Measurements from ENCODE around the gene LMO7. TPM values are rescaled to one million over a fixed set of nuclear protein-coding genes. Genes with fewer than 3 reads are reported as not detected.

The LMO7 gene
- polyA plus RNA-seq, 1 experiment: 149 TPM

DNA sequence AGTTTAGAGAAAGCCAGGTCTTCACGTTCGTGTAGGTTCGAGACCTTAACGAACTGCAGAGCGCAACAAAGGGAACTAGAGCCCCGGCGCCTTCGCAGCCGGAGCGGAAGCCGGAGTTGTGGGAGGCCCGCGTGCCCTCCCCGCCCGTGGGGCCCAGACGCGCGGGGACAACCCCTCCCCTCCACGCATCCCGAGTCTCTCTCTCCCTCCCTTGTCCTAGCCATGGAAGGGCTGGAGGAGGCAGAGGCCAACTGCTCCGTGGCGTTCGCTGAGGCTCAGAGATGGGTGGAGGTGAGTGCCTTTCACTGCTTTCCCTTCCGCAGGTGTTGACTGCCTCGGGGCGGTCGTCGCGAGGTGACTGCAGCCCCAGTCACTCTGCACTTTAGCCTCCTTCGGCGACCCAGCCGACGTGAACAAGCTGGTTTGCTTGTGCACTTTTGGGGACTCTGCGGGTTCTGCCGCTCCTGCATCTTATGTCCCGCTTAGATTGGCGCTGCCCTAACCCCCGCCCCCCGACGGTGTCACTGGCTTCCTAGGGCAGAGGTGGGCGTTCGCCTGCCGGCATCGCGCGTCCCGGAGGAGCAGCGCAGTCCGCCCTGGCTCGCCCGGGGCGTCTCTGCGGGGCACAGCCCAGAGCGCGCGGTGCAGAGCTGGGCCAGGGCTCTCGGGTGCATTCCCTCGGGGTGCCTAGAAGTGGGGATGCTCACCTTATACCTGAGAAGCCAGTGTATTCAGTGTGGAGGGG lies 478 bp downstream of the LMO7 start:
- ChIA-PET POLR2A (interaction anchor here (0.6 to 0.7 kb wide), 2 partner anchors 227 to 280 kb away, joined by 3 to 4 read pairs; no protein-coding TSS in a partner anchor), CTCF (interaction anchor here (1.0 to 1.7 kb wide), 5 partner anchors 15 to 99 kb away, joined by 3 to 4 read pairs (median 3); partner anchors contain the start of gene COMMD6)
- TF ChIP-seq, protein P1, sequence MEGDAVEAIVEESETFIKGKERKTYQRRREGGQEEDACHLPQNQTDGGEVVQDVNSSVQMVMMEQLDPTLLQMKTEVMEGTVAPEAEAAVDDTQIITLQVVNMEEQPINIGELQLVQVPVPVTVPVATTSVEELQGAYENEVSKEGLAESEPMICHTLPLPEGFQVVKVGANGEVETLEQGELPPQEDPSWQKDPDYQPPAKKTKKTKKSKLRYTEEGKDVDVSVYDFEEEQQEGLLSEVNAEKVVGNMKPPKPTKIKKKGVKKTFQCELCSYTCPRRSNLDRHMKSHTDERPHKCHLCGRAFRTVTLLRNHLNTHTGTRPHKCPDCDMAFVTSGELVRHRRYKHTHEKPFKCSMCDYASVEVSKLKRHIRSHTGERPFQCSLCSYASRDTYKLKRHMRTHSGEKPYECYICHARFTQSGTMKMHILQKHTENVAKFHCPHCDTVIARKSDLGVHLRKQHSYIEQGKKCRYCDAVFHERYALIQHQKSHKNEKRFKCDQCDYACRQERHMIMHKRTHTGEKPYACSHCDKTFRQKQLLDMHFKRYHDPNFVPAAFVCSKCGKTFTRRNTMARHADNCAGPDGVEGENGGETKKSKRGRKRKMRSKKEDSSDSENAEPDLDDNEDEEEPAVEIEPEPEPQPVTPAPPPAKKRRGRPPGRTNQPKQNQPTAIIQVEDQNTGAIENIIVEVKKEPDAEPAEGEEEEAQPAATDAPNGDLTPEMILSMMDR (IDR thresholded peaks at IDR 0.05; ENCODE audit: insufficient read depth, low read depth, low read length): no peak
- no peaks in the 10 kb centered on the region for H3K36me3 ChIP-seq (ENCODE audit: control insufficient read depth, insufficient read depth, low read length)
- no peaks in the 10 kb centered on the region for H3K27me3 ChIP-seq (ENCODE audit: control insufficient read depth, insufficient read depth, low read length)
- DNase-seq (ENCODE audit: low read depth): no peak
- H3K4me3 ChIP-seq (ENCODE audit: low read depth, low read length): peak overlapping the region; percentile 99

DNA sequence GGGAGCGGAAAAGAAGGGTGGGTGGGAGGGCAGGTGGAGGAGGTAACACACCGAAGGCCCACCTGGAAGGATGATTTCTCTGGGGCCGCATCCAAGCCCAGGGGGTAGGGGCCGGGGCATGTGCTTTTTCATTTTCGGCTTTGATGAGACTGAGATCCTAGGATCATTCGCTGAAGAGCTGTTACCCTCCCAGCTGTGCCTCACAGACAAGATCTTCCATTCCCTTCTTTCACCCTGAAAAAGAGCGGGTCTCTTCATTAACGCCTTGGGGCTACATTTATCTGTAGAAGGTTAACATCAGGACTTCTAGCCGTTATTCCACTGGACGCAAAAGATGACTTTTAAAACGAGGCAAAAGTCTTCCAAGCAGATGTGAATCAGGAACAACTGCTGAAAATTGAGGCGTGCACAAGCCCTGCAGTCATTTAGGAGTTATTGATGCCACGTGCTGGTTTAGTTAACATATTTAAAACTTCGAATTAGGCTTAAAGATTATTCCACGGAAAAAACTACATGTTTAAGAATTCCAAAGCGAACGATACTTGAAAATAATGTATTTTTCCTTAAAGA lies 1.1 kb downstream of the LMO7 start:
- no peaks in the 10 kb centered on the region for H3K36me3 ChIP-seq (ENCODE audit: control insufficient read depth, insufficient read depth, low read length)
- ChIA-PET POLR2A (interaction anchor here (0.7 kb wide), 1 partner anchor 226 kb away, joined by 3 read pairs; no protein-coding TSS in a partner anchor), CTCF (interaction anchor here (1.0 to 1.7 kb wide), 4 partner anchors 16 to 100 kb away, joined by 3 read pairs; partner anchors contain the start of gene COMMD6)
- TF ChIP-seq, protein P1 (IDR thresholded peaks at IDR 0.05; ENCODE audit: insufficient read depth, low read depth, low read length): no peak
- no peak for DNase-seq (ENCODE audit: low read depth)
- H3K27me3 ChIP-seq (ENCODE audit: control insufficient read depth, insufficient read depth, low read length): no peaks in the 10 kb centered on the region
- peak overlapping the region; percentile 99 for H3K4me3 ChIP-seq (ENCODE audit: low read depth, low read length)

DNA sequence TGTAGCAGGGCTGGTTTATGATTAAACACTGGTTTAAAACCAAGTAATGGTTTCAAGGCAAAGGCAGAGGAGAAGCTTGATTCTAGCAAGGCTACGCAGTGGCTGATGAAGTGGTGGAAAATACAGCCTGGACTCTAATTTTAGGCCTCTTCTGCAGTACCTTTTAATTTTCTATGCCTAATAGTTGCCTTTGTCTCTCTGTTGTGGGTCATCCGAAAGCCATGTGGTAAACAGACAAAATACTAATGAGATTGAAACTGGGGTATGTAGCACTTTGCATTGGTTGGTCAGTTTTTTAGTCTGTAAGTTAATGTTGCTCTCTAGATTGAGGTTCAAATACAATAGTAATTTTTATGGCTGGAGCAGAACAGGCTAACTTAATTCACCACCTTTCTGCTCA lies 3.3 kb downstream of the LMO7 start:
- CTCF ChIA-PET: interaction anchor here (1.0 to 1.8 kb wide), 3 partner anchors 31 to 56 kb away, joined by 3 to 4 read pairs (median 4); no protein-coding TSS in a partner anchor
- Histone ChIP-seq H3K36me3 (ENCODE audit: control insufficient read depth, insufficient read depth, low read length) (no peaks in the 10 kb centered on the region), H3K27me3 (ENCODE audit: control insufficient read depth, insufficient read depth, low read length) (no peaks in the 10 kb centered on the region), H3K4me3 (ENCODE audit: low read depth, low read length) (peak overlapping the region; percentile 99)
- no peak for DNase-seq (ENCODE audit: low read depth)
- POLR2A ChIA-PET: no interaction called here
- TF ChIP-seq, protein P1 (IDR thresholded peaks at IDR 0.05; ENCODE audit: insufficient read depth, low read depth, low read length): no peak

DNA sequence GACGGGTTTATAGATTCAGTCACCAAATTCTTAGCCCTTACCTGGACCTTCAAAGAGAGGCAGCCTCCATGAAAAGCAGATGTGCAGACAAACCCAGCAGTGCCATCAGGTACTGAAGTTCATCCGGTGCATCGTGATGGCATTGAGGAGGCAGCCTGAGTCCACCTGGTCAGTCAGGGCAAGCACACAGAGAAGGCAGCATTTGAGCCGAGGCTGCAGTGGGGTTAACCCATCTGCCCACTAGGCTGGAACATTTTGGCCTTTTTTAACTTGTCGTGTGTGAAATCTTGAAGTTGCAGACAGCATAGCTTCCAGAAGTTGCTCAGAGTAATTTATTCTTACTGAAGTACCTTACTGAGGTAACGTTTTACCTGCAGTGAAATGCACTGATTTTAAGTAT lies 4.9 kb downstream of the LMO7 start:
- DNase-seq (ENCODE audit: low read depth): no peak
- POLR2A ChIA-PET: no interaction called here
- H3K36me3 ChIP-seq (ENCODE audit: control insufficient read depth, insufficient read depth, low read length): no peaks in the 10 kb centered on the region
- CTCF ChIA-PET: interaction anchor here (1.7 to 1.8 kb wide), 2 partner anchors 44 to 55 kb away, joined by 4 to 5 read pairs; no protein-coding TSS in a partner anchor
- TF ChIP-seq, protein P1 (IDR thresholded peaks at IDR 0.05; ENCODE audit: insufficient read depth, low read depth, low read length): no peak
- no peak overlapping the region for H3K4me3 ChIP-seq (ENCODE audit: low read depth, low read length)
- no peaks in the 10 kb centered on the region for H3K27me3 ChIP-seq (ENCODE audit: control insufficient read depth, insufficient read depth, low read length)

DNA sequence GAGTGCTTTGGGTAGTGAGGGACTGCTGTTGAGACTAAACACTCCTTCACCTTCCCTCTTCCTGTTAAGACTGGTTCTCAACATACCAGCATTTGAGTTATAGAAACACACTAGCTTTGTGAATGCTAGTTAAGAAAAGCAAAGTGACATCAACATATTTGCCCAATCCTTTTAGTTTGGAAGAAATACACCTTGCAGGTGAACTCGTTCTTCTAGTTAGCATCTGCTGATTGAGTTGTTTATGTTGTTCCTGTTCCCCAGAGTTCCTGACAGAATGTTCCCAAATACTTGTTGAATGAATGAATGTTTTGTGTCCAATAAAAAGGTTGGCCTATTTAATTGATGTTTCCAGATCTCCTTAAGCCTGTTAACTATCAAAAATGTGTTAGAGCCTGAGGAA lies 7.1 kb downstream of the LMO7 start:
- TF ChIP-seq, protein P1 (IDR thresholded peaks at IDR 0.05; ENCODE audit: insufficient read depth, low read depth, low read length): no peak
- no peak overlapping the region for H3K4me3 ChIP-seq (ENCODE audit: low read depth, low read length)
- 0 out of 2 replicates have a peak, but pooled peaks cover 1% of the 10 kb centered on the region for H3K36me3 ChIP-seq (ENCODE audit: control insufficient read depth, insufficient read depth, low read length)
- ChIA-PET POLR2A (no interaction called here), CTCF (interaction anchor here (1.2 to 1.3 kb wide), 2 partner anchors 44 to 75 kb away, joined by 3 to 4 read pairs; no protein-coding TSS in a partner anchor)
- no peak for DNase-seq (ENCODE audit: low read depth)
- H3K27me3 ChIP-seq (ENCODE audit: control insufficient read depth, insufficient read depth, low read length): no peaks in the 10 kb centered on the region
